Lower lobe of right lung (tissue), 2 donors: ENCODE results near the gene SV2A. TPM values are rescaled to one million over a fixed set of nuclear protein-coding genes. Genes with fewer than 3 reads are reported as not detected.
A peak's percentile ranks its signal among the peaks of the same experiment; 100 is the strongest.
"Not testable (repeated sequence)": the region's sequence is repeated elsewhere in the genome, so short reads cannot be mapped to it uniquely, and the experiment has no call there.

ENCODE experiments used
- ATAC-seq, 2 donors: fragments of 200-7000 bp; cut with Tn5 transposase; one replicate each; pipeline ENCODE4 v1.9.1; 2020 to 2022; ENCODE audit warnings: mild to moderate bottlenecking in 2 of 2, moderate library complexity in 2 of 2
- DNase-seq: peaks from one replicate; pipeline ENCODE4 v3.0.0-alpha.2; 2020
- H3K27ac ChIP-seq: fragments of 200-600 bp; one replicate; pipeline ENCODE4 v1.8.0; 2022
- H3K27me3 ChIP-seq: fragments of 200-600 bp; one replicate; pipeline ENCODE4 v1.8.0; 2022; ENCODE audit warnings: low read depth
- H3K36me3 ChIP-seq: fragments of 200-600 bp; one replicate; pipeline ENCODE4 v1.8.0; 2022; ENCODE audit warnings: mild to moderate bottlenecking
- H3K4me1 ChIP-seq: fragments of 200-600 bp; one replicate; pipeline ENCODE4 v1.8.0; 2022
- H3K4me3 ChIP-seq: fragments of 200-600 bp; one replicate; pipeline ENCODE4 v1.8.0; 2022; ENCODE audit warnings: mild to moderate bottlenecking
- H3K9me3 ChIP-seq: fragments of 200-600 bp; one replicate; pipeline ENCODE4 v1.8.0; 2022
- CTCF ChIP-seq: fragments of 200-600 bp; IDR thresholded peaks from one replicate; pipeline ENCODE4 v1.8.0; 2022; ENCODE audit warnings: antibody characterized with exemption, mild to moderate bottlenecking
- intact Hi-C: fragments of 100-400 bp; cut with DNase I; formaldehyde crosslinking; loops from one replicate; pipeline ENCODE4 v1.11.0; 2022
- total RNA-seq: library from RNA; stranded (reverse); fragmentation: NEBNext Ultra II Directional; extraction: Animal tissue kit (Norgen Biotek cat#: 25700); gene quantifications from one replicate; pipeline ENCODE4 v1.2.1, GENCODE V29; 2021
- donor health status: DM: no; HTN: yes; CAD: no; lungs with severe emphysema.

SV2A gene
- total RNA-seq, 1 donor from 2014 or later, result 0.86 TPM

DNA sequence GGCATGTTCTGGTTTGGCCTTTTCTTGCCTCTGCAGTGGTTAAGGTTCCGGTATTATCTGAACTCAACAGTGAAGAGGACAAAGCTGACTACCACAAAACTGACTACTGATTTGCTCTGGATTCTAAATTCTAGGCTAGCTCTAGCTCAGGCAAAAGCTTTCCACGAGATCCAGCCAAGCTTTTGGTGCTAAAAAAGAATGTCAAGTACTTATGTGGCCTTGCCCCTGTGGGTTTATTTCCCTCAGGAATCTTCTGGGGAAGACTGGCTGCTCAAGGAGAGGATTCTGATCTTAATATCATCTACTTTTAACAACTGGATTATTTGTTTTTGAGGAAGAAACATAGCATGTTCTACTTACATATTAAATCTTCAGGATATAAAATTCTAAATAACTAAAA lies 45.1 kb upstream of the SV2A start:
- intact Hi-C loops, result loop anchor here (5.0 kb wide), 1 partner anchor 85 kb away; no protein-coding TSS in a partner anchor
- no peaks in the 10 kb centered on the region for H3K9me3 ChIP-seq
- DNase-seq (no peak), ATAC-seq (no peak)
- H3K36me3 ChIP-seq, result peaks cover 71% of the 10 kb centered on the region
- H3K27me3 ChIP-seq, result no peaks in the 10 kb centered on the region
- H3K4me1 ChIP-seq, result peaks cover 26% of the 10 kb centered on the region
- H3K4me3 ChIP-seq, result no peak overlapping the region
- TF ChIP-seq CTCF, result no peak
- peak overlapping the region; percentile 57 for H3K27ac ChIP-seq

DNA sequence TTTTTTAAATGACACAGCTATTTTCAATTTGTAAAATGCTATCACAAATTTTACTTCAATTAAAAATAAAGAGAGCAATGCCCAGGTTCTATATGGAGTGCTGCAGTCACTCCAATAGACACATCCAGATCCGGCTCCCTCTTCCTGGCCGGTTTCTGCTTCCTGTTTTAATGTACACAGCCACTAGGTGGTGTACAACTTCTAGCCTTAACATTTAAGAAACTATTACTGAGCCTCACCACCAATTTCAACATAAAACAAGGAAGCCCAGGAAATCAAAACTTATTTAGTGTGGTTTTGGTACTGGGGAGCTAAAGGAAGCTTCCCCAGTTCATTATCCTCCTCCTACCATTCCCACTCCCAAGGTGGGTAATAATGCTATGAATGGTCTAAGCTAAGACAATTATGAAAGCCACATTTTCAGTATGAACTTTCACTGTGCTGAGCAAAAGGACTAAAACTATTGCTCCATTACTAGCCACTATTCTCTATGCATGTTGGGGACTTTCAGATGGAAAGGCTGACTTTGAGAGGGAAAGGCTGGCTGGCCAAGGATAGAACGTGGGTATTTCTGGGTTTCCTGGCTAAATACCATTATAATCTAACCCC lies 44.5 kb upstream of the SV2A start:
- ATAC-seq (peak; percentile 92 to 93), DNase-seq (peak; percentile 54)
- Histone ChIP-seq H3K27ac (peak overlapping the region; percentile 57), H3K9me3 (no peaks in the 10 kb centered on the region), H3K4me3 (peak overlapping the region; percentile 4), H3K4me1 (peaks cover 26% of the 10 kb centered on the region), H3K27me3 (no peaks in the 10 kb centered on the region), H3K36me3 (peaks cover 71% of the 10 kb centered on the region)
- intact Hi-C loops, result loop anchor here (5.0 kb wide), 1 partner anchor 85 kb away; no protein-coding TSS in a partner anchor
- peak; percentile 81 for TF ChIP-seq CTCF

DNA sequence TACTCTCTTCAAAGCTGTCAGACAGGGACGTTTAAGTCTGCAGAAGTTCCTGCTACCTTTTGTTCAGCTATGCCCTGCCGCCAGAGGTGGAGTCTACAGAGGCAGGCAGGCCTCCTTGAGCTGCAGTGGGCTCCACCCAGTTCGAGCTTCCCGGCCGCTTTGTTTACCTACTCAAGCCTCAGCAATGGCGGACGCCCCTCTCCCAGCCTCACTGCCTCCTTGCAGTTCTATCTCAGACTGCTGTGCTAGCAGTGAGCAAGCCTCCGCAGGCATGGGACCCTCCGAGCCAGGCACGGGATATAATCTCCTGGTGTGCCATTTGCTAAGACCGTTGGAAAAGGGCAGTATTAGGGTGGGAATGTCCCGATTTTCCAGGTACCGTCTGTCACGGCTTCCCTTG lies 39.9 kb upstream of the SV2A start:
- intact Hi-C loops, H3K27ac ChIP-seq, DNase-seq, H3K9me3 ChIP-seq, H3K4me3 ChIP-seq, H3K4me1 ChIP-seq, H3K27me3 ChIP-seq, ATAC-seq: not testable (repeated sequence)
- peaks cover 45% of the 10 kb centered on the region for H3K36me3 ChIP-seq

GRCh38 chr1:149949911-149950310 lies 32.3 kb upstream of the SV2A start:
- ATAC-seq, result no peak
- H3K27me3 ChIP-seq, result no peaks in the 10 kb centered on the region
- intact Hi-C loops, result no loop called here

DNA sequence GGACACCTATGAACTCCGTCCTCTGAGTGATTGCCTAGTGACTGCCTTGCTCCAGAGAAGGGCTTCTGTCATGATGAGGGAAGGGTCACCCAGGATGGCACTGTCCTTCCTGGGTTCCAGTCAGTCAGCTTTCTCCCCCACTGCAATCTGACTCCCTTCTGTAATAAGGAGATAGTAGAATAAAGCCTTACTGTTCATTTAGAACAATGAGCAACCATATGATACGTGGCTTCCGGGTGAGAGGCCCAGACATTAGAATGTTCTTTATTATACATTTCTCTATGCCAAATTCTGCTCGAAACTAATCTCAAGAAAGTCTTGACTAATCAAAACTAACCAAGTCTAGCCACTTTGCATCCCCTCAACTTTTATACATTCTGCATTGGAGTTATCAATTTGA lies 27.6 kb upstream of the SV2A start:
- ATAC-seq, result no peak
- intact Hi-C loops, result no loop called here
- no peak for TF ChIP-seq CTCF
- no peak for DNase-seq
- Histone ChIP-seq H3K27me3 (no peaks in the 10 kb centered on the region), H3K36me3 (peaks cover 67% of the 10 kb centered on the region), H3K4me3 (no peak overlapping the region), H3K27ac (no peak overlapping the region), H3K4me1 (peaks cover 14% of the 10 kb centered on the region), H3K9me3 (no peaks in the 10 kb centered on the region)

More at GRCh38 chr1:149949911-149950310, 32.3 kb upstream of the SV2A start:
- DNase-seq, result no peak
- Histone ChIP-seq H3K27ac (no peak overlapping the region), H3K36me3 (peaks cover 55% of the 10 kb centered on the region), H3K4me1 (no peaks in the 10 kb centered on the region), H3K4me3 (no peak overlapping the region), H3K9me3 (no peaks in the 10 kb centered on the region)
- no peak for TF ChIP-seq CTCF

DNA sequence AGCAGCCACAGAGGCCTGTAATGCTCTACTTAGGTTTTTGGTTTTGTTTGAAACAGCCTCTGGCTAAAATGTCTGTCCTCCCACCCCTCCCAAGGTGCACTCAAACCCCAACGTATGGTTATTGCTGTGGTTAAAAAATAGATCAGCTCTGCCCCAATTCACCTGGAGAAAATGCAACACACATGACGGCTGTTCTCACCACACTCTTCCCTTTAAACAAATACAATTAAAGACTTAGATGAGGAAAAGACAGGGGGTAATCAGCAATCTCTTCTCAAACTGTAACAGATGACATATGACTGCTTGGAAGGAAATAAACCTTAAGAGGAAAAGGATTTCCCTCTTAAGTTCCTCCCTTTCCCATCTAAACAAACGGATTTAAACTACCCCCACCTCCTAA lies 25.2 kb upstream of the SV2A start:
- peaks cover 37% of the 10 kb centered on the region for H3K4me1 ChIP-seq
- no peak overlapping the region for H3K27ac ChIP-seq
- no peak for TF ChIP-seq CTCF
- intact Hi-C loops, result no loop called here
- DNase-seq, result no peak
- no peaks in the 10 kb centered on the region for H3K27me3 ChIP-seq
- H3K36me3 ChIP-seq, result peaks cover 44% of the 10 kb centered on the region
- ATAC-seq, result no peak
- no peaks in the 10 kb centered on the region for H3K9me3 ChIP-seq
- H3K4me3 ChIP-seq, result no peak overlapping the region
